ENCODE results near the gene ZNF597. TPM values are rescaled to one million over a fixed set of nuclear protein-coding genes. Genes with fewer than 3 reads are reported as not detected.

The ZNF597 gene
- total RNA-seq, 1 donor from 2014 or later = 3.6 TPM

GRCh38 chr16:3465911-3466584, 22.7 kb upstream of the ZNF597 start:
- Mint-ChIP-seq H3K4me3 (no peak overlapping the region), H3K27ac (no peak overlapping the region), H3K4me1 (peaks cover 5% of the 10 kb centered on the region), H3K9me3 (no peaks in the 10 kb centered on the region), H3K27me3 (ENCODE audit: low read depth) (no peaks in the 10 kb centered on the region), H3K36me3 (peaks cover 14% of the 10 kb centered on the region)
- TF ChIP-seq CTCF (IDR thresholded peaks at IDR 0.05; ENCODE audit: unreplicated experiment) = no peak
- DNase-seq (ENCODE audit: low spot score in 2 of 2, unreplicated experiment in 2 of 2) = no peak

GRCh38 chr16:3465301-3465700, 22.0 kb upstream of the ZNF597 start:
- no peak for DNase-seq (ENCODE audit: low spot score in 2 of 2, unreplicated experiment in 2 of 2)
- H3K27ac Mint-ChIP-seq = no peak overlapping the region
- peaks cover 14% of the 10 kb centered on the region for H3K36me3 Mint-ChIP-seq
- no peak for TF ChIP-seq CTCF (IDR thresholded peaks at IDR 0.05; ENCODE audit: unreplicated experiment)
- no peak overlapping the region for H3K4me3 Mint-ChIP-seq
- H3K27me3 Mint-ChIP-seq (ENCODE audit: low read depth) = no peaks in the 10 kb centered on the region
- H3K4me1 Mint-ChIP-seq = peaks cover 8% of the 10 kb centered on the region
- H3K9me3 Mint-ChIP-seq = no peaks in the 10 kb centered on the region

- Mint-ChIP-seq H3K36me3 (no peaks in the 10 kb centered on the region), H3K27ac (peak overlapping the region; percentile 22), H3K4me3 (no peak overlapping the region), H3K27me3 (ENCODE audit: low read depth) (no peaks in the 10 kb centered on the region), H3K9me3 (no peaks in the 10 kb centered on the region), H3K4me1 (peaks cover 32% of the 10 kb centered on the region)
- TF ChIP-seq CTCF (IDR thresholded peaks at IDR 0.05; ENCODE audit: unreplicated experiment) = no peak
- no peak for DNase-seq (ENCODE audit: low spot score in 2 of 2, unreplicated experiment in 2 of 2)
These were observed 17.8 kb upstream of the ZNF597 start for GRCh38 chr16:3461151-3461550.

- H3K9me3 Mint-ChIP-seq = no peaks in the 10 kb centered on the region
- no peak for TF ChIP-seq CTCF (IDR thresholded peaks at IDR 0.05; ENCODE audit: unreplicated experiment)
- no peak overlapping the region for H3K27ac Mint-ChIP-seq
- no peaks in the 10 kb centered on the region for H3K27me3 Mint-ChIP-seq (ENCODE audit: low read depth)
- peaks cover 34% of the 10 kb centered on the region for H3K4me1 Mint-ChIP-seq
- H3K4me3 Mint-ChIP-seq = no peak overlapping the region
- DNase-seq (ENCODE audit: low spot score in 2 of 2, unreplicated experiment in 2 of 2) = no peak
- H3K36me3 Mint-ChIP-seq = no peaks in the 10 kb centered on the region
These were observed 17.3 kb upstream of the ZNF597 start for GRCh38 chr16:3460585-3460984.

GRCh38 chr16:3460121-3460520, 16.8 kb upstream of the ZNF597 start:
- no peak for TF ChIP-seq CTCF (IDR thresholded peaks at IDR 0.05; ENCODE audit: unreplicated experiment)
- Mint-ChIP-seq H3K4me1 (peaks cover 34% of the 10 kb centered on the region), H3K36me3 (no peaks in the 10 kb centered on the region), H3K9me3 (no peaks in the 10 kb centered on the region), H3K27ac (peak overlapping the region; percentile 82), H3K4me3 (peak overlapping the region; percentile 31), H3K27me3 (ENCODE audit: low read depth) (no peaks in the 10 kb centered on the region)
- DNase-seq (ENCODE audit: low spot score in 2 of 2, unreplicated experiment in 2 of 2) = no peak
